ENCODE results near the gene UQCRH. TPM values are rescaled to one million over a fixed set of nuclear protein-coding genes. Genes with fewer than 3 reads are reported as not detected.

UQCRH gene
- total RNA-seq = 461 and 747 TPM in 2 replicates

GRCh38 chr1:46303038-46303871 lies at the start of gene UQCRH, which contains the start of gene LRRC41:
TSS of gene UQCRH (plus strand) at chr1:46303698. CDS start at chr1:46303767, 69 bp downstream.
TSS of gene LRRC41 (minus strand) at chr1:46303616. CDS start at chr1:46303322, 294 bp downstream.

GRCh38 chr1:46340404-46341221 lies 37.1 kb downstream of the UQCRH start, which contains the start of gene NSUN4:
TSS of gene NSUN4 (plus strand) at chr1:46340807. CDS start at chr1:46340827, 20 bp downstream.

Other genes with a start within 250 kb of the UQCRH start
- gene PIK3R3, start 171.1 kb upstream of the UQCRH start, total RNA-seq = 5.8 and 12.8 TPM in 2 replicates
- 1.3 and 2.0 TPM in 2 replicates for gene TSPAN1, start 128.6 kb upstream of the UQCRH start, total RNA-seq
- not detected in 2 replicates for gene P3R3URF, start 127.2 kb upstream of the UQCRH start, total RNA-seq
- gene POMGNT1, start 105.3 kb upstream of the UQCRH start, total RNA-seq = 42.9 and 51.5 TPM in 2 replicates
- 1.9 and 6.5 TPM in 2 replicates for gene LURAP1, start 100.4 kb upstream of the UQCRH start, total RNA-seq
- gene RAD54L, start 55.9 kb upstream of the UQCRH start, total RNA-seq = 4.2 and 8.4 TPM in 2 replicates
- gene LRRC41, start 82 bp upstream of the UQCRH start, total RNA-seq = 55.2 and 72.2 TPM in 2 replicates
- gene NSUN4, start 37.1 kb downstream of the UQCRH start, total RNA-seq = 14.3 and 26.6 TPM in 2 replicates
- gene FAAH, start 90.6 kb downstream of the UQCRH start, total RNA-seq = 0.32 and 2.1 TPM in 2 replicates
- gene DMBX1, start 186.1 kb downstream of the UQCRH start, total RNA-seq = not detected in 2 replicates
- gene KNCN, start 247.9 kb downstream of the UQCRH start, total RNA-seq = not detected in 2 replicates

Data from epithelial cell of umbilical artery (primary cell).